Ishikawa (cell line): ENCODE measurements around the gene EIF2AK3.

ENCODE experiments used
- CEBPB ChIP-seq: IDR thresholded peaks from 2 replicates; pipeline ENCODE4 v1.6.1; 2012
- CREB1 ChIP-seq: IDR thresholded peaks from 2 replicates; pipeline ENCODE4 v1.6.1; 2012; ENCODE audit warnings: low read depth
- EGR1 ChIP-seq: IDR thresholded peaks from 2 replicates; pipeline ENCODE4 v1.6.1; 2012
- EP300 ChIP-seq: IDR thresholded peaks from 2 replicates; pipeline ENCODE4 v1.6.1; 2012; ENCODE audit warnings: borderline replicate concordance
- FOXM1 ChIP-seq: IDR thresholded peaks from 2 replicates; pipeline ENCODE4 v1.6.1; 2012; ENCODE audit warnings: low read depth, borderline replicate concordance
- NFIC ChIP-seq: IDR thresholded peaks from 2 replicates; pipeline ENCODE4 v1.6.1; 2012
- RAD21 ChIP-seq: IDR thresholded peaks from 2 replicates; pipeline ENCODE4 v1.6.1; 2012; ENCODE audit warnings: low read depth
- TAF1 ChIP-seq: IDR thresholded peaks from 2 replicates; pipeline ENCODE4 v1.6.1; 2012; ENCODE audit warnings: low read depth, mild to moderate bottlenecking
- TCF12 ChIP-seq: IDR thresholded peaks from 2 replicates; pipeline ENCODE4 v1.6.1; 2012; ENCODE audit warnings: low read depth
- TEAD4 ChIP-seq: IDR thresholded peaks from 2 replicates; pipeline ENCODE4 v1.6.1; 2012
- USF1 ChIP-seq: IDR thresholded peaks from 2 replicates; pipeline ENCODE4 v1.6.1; 2012
- YY1 ChIP-seq: IDR thresholded peaks from 2 replicates; pipeline ENCODE4 v1.6.1; 2012; ENCODE audit warnings: low read depth
- ZBTB7A ChIP-seq: IDR thresholded peaks from 2 replicates; pipeline ENCODE4 v1.6.1; 2012; ENCODE audit warnings: low read depth
- TF ChIP-seq, protein P1 (sequence below): IDR thresholded peaks from 2 replicates; pipeline ENCODE4 v1.6.1; 2012
- TF ChIP-seq, protein P2 (sequence below): IDR thresholded peaks from 2 replicates; pipeline ENCODE4 v1.6.1; 2012; ENCODE audit warnings: low read depth, mild to moderate bottlenecking

The EIF2AK3 gene

GRCh38 chr2:88620015-88620414 lies 7.2 kb downstream of the EIF2AK3 start:
- TF ChIP-seq EGR1: no peak
- no peak for TF ChIP-seq EP300
- TF ChIP-seq USF1: no peak
- TF ChIP-seq, protein P1, sequence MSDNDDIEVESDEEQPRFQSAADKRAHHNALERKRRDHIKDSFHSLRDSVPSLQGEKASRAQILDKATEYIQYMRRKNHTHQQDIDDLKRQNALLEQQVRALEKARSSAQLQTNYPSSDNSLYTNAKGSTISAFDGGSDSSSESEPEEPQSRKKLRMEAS: no peak
- TF ChIP-seq CEBPB: no peak
- no peak for TF ChIP-seq TEAD4
- TF ChIP-seq FOXM1: no peak
- no peak for TF ChIP-seq YY1
- no peak for TF ChIP-seq RAD21

GRCh38 chr2:88615822-88616221 lies 11.4 kb downstream of the EIF2AK3 start:
- TF ChIP-seq USF1 (no peak), YY1 (no peak), EGR1 (no peak)

DNA sequence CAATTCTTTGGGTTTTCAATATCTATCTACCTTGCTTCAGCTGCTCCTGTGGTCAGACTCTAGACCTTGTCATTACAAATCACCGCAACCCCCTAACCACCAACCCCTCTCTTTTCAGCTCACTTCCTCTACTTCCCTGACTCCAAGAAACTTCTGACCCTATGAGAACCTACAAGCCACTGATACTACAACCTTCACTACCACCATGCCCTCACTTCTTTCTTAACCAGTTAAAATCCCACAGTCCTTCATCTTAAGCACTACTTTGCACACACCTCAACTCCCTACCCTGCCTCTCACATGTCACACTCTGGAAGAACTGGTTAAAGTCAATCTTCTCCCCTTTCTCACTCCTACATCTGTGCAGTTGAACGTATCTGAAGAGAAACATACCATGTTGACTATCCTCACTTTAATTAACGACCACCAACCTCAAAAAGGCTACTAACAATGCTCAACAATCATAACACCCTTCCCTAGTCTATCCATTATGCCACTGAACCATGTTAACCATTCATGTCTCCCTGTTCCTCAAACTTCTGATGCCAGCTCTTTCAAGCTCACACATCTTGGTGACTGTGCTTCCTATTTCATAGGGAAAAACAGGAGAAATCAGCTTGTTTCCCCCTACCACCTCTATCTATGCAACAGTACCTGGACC lies 12.6 kb downstream of the EIF2AK3 start:
- no peak for TF ChIP-seq TAF1
- TF ChIP-seq EGR1: no peak
- TF ChIP-seq NFIC: no peak
- TF ChIP-seq ZBTB7A: no peak
- TF ChIP-seq YY1: no peak
- no peak for TF ChIP-seq CEBPB
- TF ChIP-seq, protein P1: no peak
- TF ChIP-seq USF1: no peak
- TF ChIP-seq FOXM1: no peak
- TF ChIP-seq TEAD4: no peak
- no peak for TF ChIP-seq CREB1
- TF ChIP-seq EP300: no peak
- no peak for TF ChIP-seq RAD21
- TF ChIP-seq TCF12: no peak
- TF ChIP-seq, protein P2, sequence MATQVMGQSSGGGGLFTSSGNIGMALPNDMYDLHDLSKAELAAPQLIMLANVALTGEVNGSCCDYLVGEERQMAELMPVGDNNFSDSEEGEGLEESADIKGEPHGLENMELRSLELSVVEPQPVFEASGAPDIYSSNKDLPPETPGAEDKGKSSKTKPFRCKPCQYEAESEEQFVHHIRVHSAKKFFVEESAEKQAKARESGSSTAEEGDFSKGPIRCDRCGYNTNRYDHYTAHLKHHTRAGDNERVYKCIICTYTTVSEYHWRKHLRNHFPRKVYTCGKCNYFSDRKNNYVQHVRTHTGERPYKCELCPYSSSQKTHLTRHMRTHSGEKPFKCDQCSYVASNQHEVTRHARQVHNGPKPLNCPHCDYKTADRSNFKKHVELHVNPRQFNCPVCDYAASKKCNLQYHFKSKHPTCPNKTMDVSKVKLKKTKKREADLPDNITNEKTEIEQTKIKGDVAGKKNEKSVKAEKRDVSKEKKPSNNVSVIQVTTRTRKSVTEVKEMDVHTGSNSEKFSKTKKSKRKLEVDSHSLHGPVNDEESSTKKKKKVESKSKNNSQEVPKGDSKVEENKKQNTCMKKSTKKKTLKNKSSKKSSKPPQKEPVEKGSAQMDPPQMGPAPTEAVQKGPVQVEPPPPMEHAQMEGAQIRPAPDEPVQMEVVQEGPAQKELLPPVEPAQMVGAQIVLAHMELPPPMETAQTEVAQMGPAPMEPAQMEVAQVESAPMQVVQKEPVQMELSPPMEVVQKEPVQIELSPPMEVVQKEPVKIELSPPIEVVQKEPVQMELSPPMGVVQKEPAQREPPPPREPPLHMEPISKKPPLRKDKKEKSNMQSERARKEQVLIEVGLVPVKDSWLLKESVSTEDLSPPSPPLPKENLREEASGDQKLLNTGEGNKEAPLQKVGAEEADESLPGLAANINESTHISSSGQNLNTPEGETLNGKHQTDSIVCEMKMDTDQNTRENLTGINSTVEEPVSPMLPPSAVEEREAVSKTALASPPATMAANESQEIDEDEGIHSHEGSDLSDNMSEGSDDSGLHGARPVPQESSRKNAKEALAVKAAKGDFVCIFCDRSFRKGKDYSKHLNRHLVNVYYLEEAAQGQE: no peak

DNA sequence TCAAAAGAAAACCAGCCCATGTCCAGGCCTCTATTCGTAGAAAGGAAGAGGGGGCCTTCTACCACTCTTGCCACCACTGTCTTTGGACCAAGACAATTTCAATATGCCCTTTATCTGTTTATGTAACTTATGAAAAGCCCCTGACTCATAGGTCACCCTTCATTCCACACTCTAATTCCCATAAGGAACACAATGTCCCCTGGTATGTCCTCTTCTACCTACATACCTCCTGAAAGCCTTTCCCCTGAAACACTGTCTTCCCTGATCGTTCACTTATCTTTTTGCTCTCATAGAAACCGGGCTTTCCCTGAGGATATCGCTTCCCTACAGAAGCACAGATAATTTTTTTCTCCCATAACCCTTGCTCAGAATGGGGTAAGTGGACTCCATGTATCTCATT lies 13.3 kb downstream of the EIF2AK3 start:
- TF ChIP-seq RAD21: no peak
- TF ChIP-seq EP300: no peak
- TF ChIP-seq CREB1: no peak
- TF ChIP-seq, protein P1: no peak
- no peak for TF ChIP-seq CEBPB
- TF ChIP-seq EGR1: no peak
- TF ChIP-seq, protein P2: no peak
- TF ChIP-seq TCF12: no peak
- no peak for TF ChIP-seq ZBTB7A
- TF ChIP-seq NFIC: no peak
- no peak for TF ChIP-seq TAF1
- no peak for TF ChIP-seq FOXM1
- TF ChIP-seq TEAD4: no peak
- TF ChIP-seq USF1: no peak
- TF ChIP-seq YY1: no peak

DNA sequence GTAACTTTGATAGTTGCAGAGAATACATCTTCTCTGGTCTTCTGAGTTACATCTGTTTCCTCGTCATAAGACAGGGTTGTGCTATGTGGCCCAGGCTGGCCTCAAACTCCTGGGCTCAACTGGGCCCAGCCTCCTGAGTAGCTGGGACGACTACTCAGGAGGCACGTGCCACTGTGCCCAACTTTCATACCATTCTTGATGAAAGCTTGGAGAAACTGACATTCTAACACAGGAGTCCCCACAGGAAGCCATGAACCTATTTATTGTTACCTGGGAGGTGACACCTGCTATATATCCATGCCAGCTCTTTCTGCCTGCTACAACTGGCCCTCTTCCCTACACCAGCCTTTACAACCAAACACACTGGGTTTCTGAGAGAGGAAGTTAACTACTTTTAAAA lies 19.1 kb downstream of the EIF2AK3 start:
- TF ChIP-seq CREB1 (no peak), EGR1 (no peak), TAF1 (no peak), TCF12 (no peak), ZBTB7A (no peak), EP300 (no peak), USF1 (no peak), FOXM1 (no peak), YY1 (no peak), RAD21 (no peak), NFIC (no peak), TEAD4 (no peak), CEBPB (no peak)
- TF ChIP-seq, protein P2: no peak
- TF ChIP-seq, protein P1: no peak
